GM19035 (cell line): ENCODE data around the gene ADAM23.
"Not testable (repeated sequence)": the region's sequence is repeated elsewhere in the genome, so short reads cannot be mapped to it uniquely, and the experiment has no call there.

ENCODE experiments used
- ATAC-seq: cut with Tn5 transposase; IDR thresholded peaks from one replicate; pipeline ENCODE4 v1.9.1; 2021; ENCODE audit not compliant: unreplicated experiment

The ADAM23 gene

GRCh38 chr2:206442833-206443734 lies at the start of gene ADAM23:
Gene ADAM23 (plus strand): TSS chr2:206443532. CDS start chr2:206443867, 335 bp downstream.
- peak; percentile 52 for ATAC-seq

GRCh38 chr2:206396211-206396610 lies 47.1 kb upstream of the ADAM23 start:
- ATAC-seq = no peak

DNA sequence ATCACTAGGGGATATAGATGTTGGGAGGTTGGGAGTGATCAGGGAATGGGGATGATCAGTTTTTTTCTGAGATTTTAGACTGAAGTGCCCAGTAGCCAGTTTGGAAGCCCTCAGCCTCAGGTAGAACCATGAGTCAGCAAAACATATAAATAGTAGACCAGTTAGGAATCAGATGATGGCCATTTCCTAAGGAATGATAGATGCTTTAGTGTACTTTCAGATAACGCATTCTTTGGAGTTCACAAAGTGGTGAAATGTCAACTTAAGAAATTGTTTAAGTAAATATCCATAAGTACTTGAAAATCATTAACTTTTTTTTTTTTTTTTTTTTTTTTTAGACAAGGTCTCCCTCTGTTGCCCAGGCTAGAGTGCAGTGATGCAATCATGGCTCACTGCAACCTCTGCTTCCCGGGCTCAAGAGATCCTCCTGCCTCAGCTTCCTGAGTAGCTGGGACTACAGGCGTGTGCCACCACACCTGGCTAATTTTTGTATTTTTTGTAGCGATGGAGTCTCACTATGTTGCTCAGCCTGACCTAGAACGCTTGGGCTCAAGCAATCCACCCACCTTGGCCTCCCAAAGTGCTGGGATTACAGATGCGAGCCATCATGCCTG lies 40.3 kb upstream of the ADAM23 start:
- not testable (repeated sequence) for ATAC-seq

- peak; percentile 91 for ATAC-seq
Measured at GRCh38 chr2:206408323-206409320, 34.7 kb upstream of the ADAM23 start.

DNA sequence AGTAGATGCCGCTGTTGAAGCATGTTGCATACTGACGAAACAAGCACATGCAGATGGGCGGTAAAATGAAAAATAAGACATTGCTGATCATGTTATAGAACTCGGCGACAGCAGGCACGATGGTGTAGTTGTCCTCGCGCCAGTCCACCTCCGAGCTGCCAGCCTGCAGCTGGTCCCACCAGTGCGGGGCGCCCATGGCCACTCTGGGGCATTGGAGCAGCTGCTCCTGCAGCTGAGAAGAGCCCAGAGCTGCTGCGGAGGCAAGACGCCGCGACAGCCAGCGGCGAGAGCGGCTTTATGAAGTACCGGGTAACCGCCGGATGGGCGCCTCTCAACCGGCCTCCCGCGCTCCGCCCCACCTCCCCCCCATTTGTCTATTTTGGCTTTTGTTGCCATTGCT lies 32.6 kb upstream of the ADAM23 start:
- no peak for ATAC-seq

- ATAC-seq = no peak
Measured at GRCh38 chr2:206415618-206416243, 27.6 kb upstream of the ADAM23 start.

- no peak for ATAC-seq
Measured at GRCh38 chr2:206418968-206419367, 24.4 kb upstream of the ADAM23 start.

GRCh38 chr2:206420721-206421120 lies 22.6 kb upstream of the ADAM23 start:
- no peak for ATAC-seq

- ATAC-seq = no peak
Measured at GRCh38 chr2:206422493-206422892, 20.8 kb upstream of the ADAM23 start.

- ATAC-seq = no peak
Measured at GRCh38 chr2:206423147-206423546, 20.2 kb upstream of the ADAM23 start.

GRCh38 chr2:206424134-206424533 lies 19.2 kb upstream of the ADAM23 start:
- no peak for ATAC-seq

- no peak for ATAC-seq
Measured at GRCh38 chr2:206428783-206429182, 14.5 kb upstream of the ADAM23 start.

- ATAC-seq = no peak
Measured at GRCh38 chr2:206430452-206430851, 12.9 kb upstream of the ADAM23 start.

- ATAC-seq = no peak
Measured at GRCh38 chr2:206431439-206431838, 11.9 kb upstream of the ADAM23 start.

DNA sequence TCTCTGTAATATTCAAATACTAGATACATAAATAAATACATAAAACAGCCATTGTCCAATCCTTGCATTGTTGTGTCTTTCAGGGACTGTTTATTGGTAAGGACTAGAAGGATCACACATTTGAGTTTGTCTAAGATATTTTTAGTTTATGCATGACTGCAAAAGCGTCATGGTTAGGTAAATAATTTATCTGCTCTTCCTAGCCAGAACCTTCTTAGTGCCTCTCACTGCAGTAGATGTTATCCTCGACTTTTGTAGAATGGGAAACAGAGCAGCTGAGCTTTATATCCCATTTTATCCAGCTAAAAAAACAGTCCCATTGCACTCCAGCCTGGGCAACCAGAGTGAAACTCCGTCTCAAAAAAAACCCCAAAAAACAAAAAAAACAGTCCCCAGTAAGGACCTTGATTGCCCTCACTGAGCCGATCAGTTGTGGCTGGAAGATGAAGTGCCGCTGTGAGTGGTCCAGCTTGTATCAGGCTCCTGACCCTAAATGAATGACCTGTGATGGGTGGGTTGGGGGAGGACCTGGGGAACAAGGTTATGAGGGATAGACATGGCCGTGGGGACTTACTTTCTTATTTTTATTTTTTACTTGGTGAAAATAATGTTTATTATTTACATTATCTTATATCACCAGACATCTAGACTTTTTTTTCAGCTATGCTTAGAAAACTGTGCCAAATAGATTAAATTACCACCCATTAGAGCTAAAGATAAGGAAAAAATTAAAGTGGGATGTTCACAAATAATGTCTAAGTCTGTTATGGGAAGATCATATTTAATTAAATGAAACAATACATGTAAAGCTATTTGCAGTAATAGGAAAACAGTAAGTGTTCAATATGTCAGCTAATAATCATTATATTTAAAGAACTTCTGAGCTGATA lies 10.9 kb upstream of the ADAM23 start:
- no peak for ATAC-seq

GRCh38 chr2:206433190-206433589 lies 10.1 kb upstream of the ADAM23 start:
- no peak for ATAC-seq

- ATAC-seq = no peak
Measured at GRCh38 chr2:206433686-206434085, 9.6 kb upstream of the ADAM23 start.

- ATAC-seq = no peak
Measured at GRCh38 chr2:206435742-206436141, 7.6 kb upstream of the ADAM23 start.

- ATAC-seq = no peak
Measured at GRCh38 chr2:206438196-206438724, 5.1 kb upstream of the ADAM23 start.
